Adrenal gland (tissue), 5 donors: Measurements from ENCODE around the gene HBM.

Source experiments
- CTCF ChIP-seq, 6 experiments: fragments of 450-650 bp in 4 of 6; fragments of 200-600 bp in 2 of 6; sonication (generic) in 1 of 6; IDR thresholded peaks; 1 replicate in 5 of 6; 2 replicates in 1 of 6; pipeline versions ENCODE4 v1.5.1 to v1.8.0; 2016 to 2021; ENCODE audit warnings: antibody characterized with exemption in 6 of 6, mild to moderate bottlenecking in 2 of 6, moderate library complexity in 1 of 6
- POLR2A ChIP-seq, 2 donors: fragments of 450-650 bp; IDR thresholded peaks; one replicate each; pipeline ENCODE4 v1.6.1; 2017; ENCODE audit warnings: antibody characterized with exemption in 2 of 2, mild to moderate bottlenecking in 2 of 2, moderate library complexity in 1 of 2
- donor health status: DM: no; HTN: no; CAD: no.

GRCh38 chr16:154217-155030 is 11.4 kb upstream of the HBM start:
- TF ChIP-seq CTCF (IDR thresholded peaks at IDR 0.05) (no peak), POLR2A (IDR thresholded peaks at IDR 0.05) (no peak)
